Measurements from ENCODE around the gene NOS3.

Gene NOS3

GRCh38 chr7:150965273-150965830 lies 25.5 kb upstream of the NOS3 start:
- no peak for DNase-seq

DNA sequence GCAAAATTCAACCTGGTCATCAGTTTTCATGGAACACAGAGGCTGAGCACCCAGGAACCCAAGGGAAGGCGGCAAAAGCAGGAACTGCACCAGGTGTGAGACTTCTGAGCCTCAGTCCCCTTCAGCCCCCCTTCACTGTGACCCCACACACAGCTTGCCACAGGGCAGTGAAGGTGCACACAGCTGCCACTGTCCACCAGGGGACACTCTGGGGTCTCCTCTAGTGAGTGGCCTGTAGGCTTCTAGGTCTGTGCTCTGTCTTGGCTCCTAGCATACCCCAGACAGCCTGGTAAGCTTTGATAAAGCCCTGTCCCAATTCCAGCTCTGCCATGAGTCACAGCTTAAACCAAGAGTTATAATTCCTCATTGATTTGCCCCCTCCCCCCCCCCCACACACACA lies 24.8 kb upstream of the NOS3 start:
- DNase-seq = no peak

DNA sequence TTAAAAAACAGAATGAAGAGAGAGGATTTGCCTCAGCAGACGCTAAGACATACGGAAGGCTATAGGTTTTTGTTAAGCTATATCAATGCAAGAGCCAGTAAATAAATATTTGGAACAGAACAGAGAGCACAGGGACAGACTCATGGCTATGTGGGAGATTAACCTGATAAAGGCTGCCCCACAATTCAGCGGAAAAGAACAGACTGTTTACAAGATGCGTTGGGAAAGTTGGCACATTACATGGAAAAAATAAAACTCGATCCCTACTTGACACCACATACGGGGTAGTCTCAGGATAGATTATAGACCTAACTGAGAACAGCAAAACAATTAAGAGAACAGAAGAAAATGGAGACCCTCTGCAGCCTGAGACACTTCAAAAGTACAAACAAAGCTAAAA lies 23.5 kb upstream of the NOS3 start:
- no peak for DNase-seq

GRCh38 chr7:150968056-150968733 lies 22.6 kb upstream of the NOS3 start:
- no peak for DNase-seq

GRCh38 chr7:150968734-150969372 lies 22.0 kb upstream of the NOS3 start:
- no peak for DNase-seq

DNA sequence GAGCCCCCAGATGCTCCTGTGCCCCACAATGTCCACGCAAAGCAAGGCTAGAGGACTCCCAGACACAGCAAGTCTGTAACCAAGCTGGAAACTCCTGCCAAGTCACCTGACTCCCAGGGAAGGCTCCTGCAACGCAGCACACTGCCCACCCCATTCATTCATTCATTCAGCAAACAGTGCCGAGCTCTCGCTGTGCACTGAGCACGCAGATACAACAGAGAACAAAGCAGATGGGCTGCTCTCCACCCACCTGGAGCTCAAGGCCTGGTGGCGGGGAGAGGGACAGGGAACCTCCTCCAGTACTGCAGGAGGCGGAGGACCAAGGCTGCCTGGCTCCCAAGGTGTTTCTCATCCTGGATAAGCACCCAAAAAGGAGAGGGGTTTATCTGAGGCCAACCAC lies 21.3 kb upstream of the NOS3 start:
- no peak for DNase-seq

DNA sequence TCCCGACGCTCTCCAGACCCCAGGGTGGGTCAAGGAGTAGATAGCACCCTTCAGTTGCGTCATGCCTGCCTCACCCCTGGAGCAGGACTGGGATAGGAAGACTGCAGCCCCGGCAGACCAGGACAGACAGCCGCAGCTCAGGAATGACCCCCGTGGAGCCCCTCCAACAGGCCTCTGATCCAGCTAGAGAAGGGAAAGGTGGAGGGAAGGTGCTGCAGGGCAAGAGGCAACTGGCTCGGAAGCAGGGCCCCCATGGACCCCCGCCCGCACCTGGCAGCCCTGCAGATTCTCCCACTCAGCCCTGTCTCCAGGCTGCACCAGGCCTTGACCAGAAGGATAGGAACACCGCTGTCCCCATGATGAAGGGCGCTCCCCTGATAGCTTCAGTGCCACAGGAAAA lies 20.4 kb upstream of the NOS3 start:
- DNase-seq = no peak

DNA sequence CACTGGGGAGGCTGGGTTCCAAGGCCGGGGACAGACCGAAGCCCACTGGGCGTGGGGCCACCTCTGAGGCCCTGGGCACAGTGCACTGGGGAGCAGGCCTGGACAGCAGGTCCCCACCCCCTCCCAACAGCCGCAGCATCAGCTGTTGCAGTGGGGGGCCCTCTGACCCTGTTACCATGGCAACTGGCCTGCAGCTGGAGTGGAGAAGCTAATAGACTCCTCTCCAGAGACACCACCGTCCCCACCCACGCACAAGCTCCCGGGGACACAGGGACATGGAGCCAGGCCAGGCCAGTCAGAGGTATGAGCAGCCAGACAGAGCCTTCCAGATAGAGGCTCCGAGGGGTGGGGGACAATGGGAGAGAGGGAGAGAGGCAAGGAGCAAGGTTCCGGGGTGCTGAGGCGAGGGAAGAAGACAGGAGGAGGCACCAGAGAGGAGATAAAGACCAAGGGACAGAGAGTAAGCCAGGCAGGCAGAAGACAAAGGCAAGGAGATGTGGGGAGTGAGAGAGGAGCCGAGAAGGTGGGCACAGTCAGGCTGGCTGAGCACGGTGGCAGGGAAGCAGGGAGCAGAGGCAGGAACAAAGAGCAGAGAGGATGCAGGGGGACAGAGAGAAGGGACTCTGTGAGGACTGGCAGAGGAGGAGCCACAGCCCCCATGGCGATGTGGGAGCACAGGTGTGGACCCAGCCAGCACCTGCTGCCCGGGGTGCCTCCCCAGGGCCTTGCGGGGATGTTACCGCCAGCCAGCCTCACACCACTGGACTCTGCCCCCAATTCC lies 19.4 kb upstream of the NOS3 start:
- DNase-seq = no peak

DNA sequence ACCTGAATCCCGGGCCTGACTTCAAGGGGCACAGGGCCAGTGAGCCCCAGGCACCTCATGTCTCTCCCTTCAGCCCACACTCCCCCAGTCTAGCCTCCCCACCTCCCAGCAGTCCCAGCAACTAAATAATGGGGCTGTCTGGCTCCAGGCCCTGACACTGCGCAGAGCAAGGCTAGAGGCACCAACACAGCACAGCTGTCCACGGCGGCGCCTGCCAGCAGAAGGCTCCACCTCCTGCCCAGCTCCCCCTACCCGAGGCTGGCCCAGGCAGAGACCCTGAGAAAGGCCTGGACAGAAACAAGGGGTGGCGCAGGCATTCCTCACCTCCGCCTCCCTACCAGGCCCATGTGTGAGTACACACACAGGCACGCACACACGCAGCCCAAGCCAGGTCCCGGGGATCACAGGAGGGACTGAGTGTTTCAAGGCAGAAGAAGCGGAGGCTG lies 18.8 kb upstream of the NOS3 start:
- DNase-seq = no peak

GRCh38 chr7:150972741-150973140 lies 18.1 kb upstream of the NOS3 start:
- DNase-seq = no peak

GRCh38 chr7:150973571-150974451 lies 17.0 kb upstream of the NOS3 start:
- no peak for DNase-seq

DNA sequence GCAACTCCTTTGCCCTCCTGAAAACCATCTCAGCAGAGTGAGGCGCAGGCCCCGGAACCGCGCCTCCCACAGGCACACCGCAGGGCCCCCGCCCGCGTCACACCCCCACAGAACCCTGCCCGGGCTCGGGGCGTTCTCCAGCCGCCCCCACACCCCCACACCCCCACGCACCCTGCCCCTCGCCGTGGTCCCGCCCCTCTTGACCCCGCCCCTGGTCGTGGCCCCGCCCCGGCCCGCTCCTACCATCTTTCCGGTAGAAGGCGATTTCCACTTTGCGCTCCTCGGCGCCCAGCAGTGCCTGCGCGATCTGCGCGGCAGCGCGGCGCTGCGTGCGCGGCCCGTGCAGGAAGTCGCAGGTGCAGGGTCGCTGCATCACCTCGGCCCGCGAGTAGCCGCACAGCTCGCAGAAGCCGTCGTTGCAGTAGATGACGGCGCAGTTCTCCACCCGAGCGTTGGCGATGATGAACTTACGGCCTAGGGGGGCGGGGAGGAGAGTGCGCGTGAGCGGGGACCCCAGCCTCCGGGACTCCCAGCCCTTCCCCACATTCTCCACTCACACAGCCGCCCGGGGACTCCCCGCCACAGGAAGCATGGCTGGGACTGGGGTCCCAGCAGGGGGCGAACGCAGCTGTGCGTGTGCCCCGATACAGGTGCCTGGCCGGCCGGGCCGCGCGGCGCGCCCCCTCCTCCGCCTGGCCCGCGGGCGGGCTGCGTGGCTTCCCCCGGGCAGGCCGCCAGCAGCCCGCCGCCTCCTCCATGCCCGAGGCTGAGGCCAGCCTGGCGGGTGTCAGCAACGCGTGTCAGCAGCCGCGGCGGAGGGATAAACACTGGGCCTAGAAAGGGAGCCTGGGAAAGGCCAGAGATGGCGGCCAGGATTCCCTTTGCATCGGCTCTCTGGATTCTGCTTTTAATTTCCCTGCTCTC lies 16.1 kb upstream of the NOS3 start:
- DNase-seq = peak; percentile 61

DNA sequence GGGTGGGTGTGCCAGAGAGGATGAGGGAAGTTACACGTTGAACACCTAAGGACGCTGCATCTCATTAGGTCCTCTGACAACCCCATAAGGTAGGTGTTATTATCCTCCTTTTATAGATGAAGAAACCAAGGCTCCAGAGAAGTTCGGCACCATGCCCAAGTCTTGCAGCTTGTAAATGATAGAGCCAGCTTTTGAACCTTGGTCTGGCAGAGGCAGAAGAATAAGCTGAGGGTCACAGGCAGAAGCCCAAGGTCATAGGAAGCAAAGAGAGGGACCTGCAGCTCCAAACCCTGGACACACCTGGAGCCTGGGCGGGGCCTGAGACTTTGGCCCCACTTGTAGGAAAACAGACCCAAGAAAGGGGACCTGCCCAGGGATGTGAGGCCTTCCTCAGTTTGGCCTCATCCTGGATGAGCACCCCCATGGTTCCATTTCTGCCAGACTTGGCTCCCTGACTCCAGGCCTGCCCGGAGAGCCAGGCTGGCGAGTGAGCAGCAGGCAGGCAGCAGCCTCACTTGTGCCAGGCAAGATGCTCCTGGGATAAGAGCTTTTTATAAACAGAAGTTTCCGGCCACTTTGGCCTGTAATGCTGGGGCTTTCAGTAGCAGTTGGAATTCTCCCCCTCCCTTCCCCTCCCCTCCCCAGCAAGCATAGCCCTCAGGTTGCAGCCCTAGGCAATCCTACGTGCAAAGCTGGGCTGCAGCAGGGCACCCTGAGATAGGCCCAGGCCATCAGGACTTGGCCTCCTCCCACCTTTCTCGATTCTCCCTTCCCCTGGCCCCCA lies 15.1 kb upstream of the NOS3 start:
- no peak for DNase-seq

DNA sequence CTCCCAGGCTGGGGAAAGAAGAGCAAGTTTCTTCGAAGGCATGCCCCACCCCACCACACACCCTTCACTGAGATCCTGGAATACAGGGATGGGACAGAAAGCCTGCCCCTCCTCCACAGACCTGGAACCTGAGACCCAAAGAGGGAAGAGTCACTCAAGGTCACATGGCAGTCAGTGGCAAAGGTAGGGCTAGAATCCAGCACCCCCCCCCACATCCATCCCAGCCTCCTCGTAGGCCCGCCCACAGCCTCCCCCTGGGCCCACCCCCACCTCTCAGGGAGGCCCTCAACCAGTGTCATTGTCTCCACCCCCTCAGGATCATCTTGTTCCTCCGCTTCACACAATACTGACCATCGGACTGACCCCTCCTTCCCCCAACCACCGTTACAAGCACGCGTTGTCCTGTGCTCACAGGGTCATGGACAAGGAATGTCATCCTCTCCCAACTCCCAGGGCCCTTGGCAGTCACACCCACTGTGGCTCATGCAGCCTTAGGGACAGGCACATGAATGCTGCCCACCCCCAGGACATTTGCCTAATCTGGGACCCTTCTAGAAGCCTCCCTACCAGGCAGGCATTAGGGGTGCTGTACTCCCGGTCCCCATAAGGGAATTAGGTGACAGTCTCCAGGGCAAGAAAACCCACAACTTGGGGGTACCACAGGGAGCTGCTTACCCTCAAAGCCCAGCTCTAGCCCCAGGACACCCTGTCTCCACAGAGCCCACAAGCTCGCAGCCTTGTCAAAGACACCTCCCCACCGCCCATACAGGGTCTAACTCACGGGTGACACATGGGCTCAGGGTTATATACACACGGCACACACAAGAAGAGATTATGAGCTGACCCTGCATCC lies 14.1 kb upstream of the NOS3 start:
- no peak for DNase-seq

DNA sequence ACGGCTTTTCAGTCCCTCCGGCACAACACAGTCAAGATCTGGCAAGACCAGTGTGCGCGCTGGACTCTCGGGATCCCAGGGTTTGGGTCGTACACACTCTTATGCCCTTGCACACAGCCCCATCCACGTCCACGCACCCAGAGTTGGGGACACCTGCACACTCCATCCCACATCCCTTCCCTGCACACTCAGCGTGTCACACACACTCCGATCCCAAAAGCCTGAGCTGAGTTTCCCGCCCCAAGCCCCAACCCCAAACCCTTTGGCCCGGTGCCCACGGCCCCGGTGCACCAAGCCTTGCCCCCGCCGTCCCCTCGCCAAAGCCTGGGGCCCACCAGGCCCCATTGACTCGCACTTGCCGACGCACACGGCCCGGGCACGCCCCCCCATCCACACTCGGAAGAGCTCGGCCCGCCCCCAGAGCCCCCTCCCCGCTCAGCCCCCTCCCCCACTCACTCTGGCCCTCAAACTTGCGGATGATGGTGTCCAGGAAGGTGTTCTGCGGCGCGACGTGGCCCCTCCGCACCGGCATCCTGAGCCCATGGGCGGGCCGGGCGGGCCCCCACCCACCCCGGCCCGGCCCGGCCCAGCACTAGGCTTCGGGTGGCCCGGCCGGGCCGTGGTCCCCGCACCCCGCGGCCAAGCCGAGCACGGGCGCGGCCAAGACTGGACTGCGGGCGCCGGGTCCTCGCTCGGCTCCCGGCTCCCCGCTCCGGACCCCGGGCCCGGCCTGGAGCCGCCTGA lies 13.3 kb upstream of the NOS3 start:
- DNase-seq = no peak

DNA sequence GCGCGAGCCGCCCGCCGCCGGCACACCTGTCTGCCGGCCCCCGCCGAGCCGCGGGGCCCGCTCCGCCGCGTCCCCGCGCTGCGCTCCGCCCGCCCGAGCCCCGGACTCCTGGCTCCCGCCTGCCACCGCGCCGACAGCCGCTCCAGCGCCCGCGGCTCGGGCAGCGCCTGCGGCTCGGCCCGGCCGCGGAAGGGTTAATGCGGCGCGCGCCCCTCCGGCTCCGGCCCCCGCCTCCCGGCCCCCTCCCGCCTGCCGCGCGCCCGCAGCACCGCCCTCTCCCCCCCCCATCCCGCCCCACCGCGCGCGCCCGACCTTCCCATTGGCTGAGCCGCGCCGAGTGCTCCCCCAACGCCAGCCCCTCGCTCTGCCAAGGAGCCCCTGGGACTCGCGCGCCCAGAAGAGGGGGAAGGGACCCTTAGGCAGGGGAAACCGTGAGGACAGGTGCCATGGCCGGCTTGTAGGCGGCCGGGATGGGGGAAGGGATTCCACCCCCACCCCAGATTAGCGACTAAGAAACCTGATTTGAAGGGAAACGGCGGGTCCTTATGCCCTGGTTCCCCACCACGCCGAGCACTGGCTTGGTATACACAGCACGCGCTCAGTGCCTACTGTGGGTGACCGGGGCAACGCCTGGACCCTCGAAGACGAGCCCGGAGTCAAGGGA lies 12.6 kb upstream of the NOS3 start, which contains the start of gene KCNH2:
Gene KCNH2 (minus strand): TSS at position 196 of the 664 bp plus-strand sequence. CDS start 408 bp downstream, outside the sequence.
- DNase-seq = peak; percentile 22

DNA sequence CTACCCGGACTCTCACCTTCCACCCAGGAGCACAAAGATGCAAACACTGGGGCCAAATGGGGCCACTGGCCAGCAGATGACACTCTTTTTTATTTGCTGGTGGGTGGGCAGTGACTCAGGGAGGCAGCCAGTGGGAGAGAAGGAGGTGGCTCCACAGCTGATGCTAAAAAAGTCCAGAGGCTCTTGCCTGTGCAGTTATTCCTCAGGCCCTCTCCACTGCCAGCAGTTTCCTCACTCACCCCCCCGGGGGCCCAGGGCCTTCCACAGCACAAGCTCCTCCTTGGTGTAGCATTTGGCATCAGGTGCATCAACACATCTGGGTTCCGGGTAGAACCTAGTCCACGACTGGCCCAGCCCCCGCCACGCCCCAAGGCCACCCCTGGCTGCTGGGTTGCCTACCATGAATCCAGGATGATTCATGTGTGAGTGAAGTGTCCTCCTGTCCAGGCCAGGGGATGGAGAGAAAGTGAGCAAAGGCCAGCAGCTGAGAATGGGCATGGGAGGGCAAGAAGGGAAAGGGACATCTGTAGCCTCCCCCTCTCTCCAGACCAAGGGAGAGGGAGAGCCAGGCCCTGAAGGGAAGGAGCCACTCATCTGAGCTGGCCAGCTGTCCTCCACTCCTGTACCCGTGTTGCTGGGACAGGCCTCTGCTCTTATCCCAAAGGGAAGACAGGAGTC lies 11.0 kb upstream of the NOS3 start:
- DNase-seq = no peak

DNA sequence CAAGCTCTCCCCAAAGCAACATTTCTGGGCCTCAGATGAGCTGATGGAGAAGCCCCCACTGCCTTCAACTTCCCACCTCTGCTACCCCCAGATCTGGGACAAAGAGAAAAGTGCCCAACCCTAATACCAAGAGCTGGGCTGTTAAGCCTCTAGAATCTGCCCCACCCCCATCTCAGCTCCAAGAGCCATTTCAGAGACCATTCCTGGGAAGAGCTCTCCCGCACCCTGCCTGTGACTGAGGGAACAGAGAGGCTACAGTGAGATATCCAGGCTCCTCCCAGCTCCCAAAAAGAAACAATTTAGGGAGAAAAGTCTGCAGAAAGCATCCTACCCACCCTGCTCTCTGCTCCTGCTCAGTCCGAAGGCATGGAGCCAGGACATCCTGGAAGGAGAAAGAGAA lies 10.2 kb upstream of the NOS3 start:
- DNase-seq = no peak
